Peyer's patch (tissue), 4 donors: Measurements from ENCODE around the gene IGDCC3. TPM values are rescaled to one million over a fixed set of nuclear protein-coding genes. Genes with fewer than 3 reads are reported as not detected.

ENCODE experiments used
- DNase-seq, 3 donors: peaks; one replicate each; pipeline ENCODE4 v3.0.0-alpha.2; 2017 to 2019
- H3K27ac ChIP-seq, 4 donors: fragments of 200-600 bp; sonication (generic); one replicate each; pipeline ENCODE4 v1.5.1; 2016 to 2019
- H3K27me3 ChIP-seq, 2 donors: fragments of 200-600 bp; sonication (generic); one replicate each; pipeline ENCODE4 v1.5.1; 2019
- H3K36me3 ChIP-seq, 3 donors: fragments of 200-600 bp; sonication (generic); one replicate each; pipeline ENCODE4 v1.5.1; 2016 to 2019
- H3K4me1 ChIP-seq, 4 donors: fragments of 200-600 bp; sonication (generic); one replicate each; pipeline ENCODE4 v1.5.1; 2016 to 2019
- H3K4me3 ChIP-seq, 4 donors: fragments of 200-600 bp; sonication (generic); 1 replicate in 3 of 4; 2 replicates in 1 of 4; pipeline ENCODE4 v1.5.1; 2016 to 2019; ENCODE audit warnings: mild to moderate bottlenecking in 1 of 4
- H3K9me3 ChIP-seq, 4 donors: fragments of 200-600 bp; sonication (generic); one replicate each; pipeline ENCODE4 v1.5.1; 2016 to 2019; ENCODE audit warnings: mild to moderate bottlenecking in 1 of 4
- CTCF ChIP-seq, 6 experiments: fragments of 450-650 bp in 4 of 6; fragments of 200-600 bp in 2 of 6; sonication (generic) in 1 of 6; IDR thresholded peaks; one replicate each; pipeline ENCODE4 v1.5.1; 2017 to 2019; ENCODE audit warnings: antibody characterized with exemption in 6 of 6, mild to moderate bottlenecking in 3 of 6, moderate library complexity in 1 of 6
- POLR2A ChIP-seq, 2 donors: fragments of 450-650 bp; IDR thresholded peaks; one replicate each; pipeline ENCODE4 v1.5.1; 2017; ENCODE audit warnings: antibody characterized with exemption in 2 of 2, mild to moderate bottlenecking in 2 of 2, moderate library complexity in 2 of 2
- total RNA-seq, 4 donors: library from RNA; depleted of rRNA; stranded (reverse); fragments of >200 nt; gene quantifications; one replicate each; pipeline ENCODE4 v1.1.0, GENCODE V29; 2016

IGDCC3 gene
- total RNA-seq, 4 donors from 2014 or later = not detected

DNA sequence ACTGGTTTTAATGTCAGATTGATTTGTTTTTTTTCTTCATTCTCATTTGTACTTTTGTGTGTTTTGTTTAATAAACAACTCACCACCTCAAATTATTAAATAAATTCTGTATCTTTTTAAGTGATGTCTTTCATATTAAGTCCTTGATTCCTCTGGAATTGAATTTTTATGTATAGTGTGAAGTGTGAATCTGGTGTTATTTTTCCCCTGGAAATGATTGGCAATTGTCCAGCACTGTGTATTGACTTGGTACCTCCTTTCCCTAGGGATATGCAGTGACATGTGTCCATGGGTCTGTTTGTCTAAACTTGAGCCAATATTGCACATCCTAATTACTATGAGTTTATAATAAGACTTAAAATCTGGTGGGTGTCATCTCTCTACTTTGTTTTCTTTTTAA, 71.3 kb downstream of the IGDCC3 start:
- TF ChIP-seq CTCF (IDR thresholded peaks at IDR 0.05) (no peak), POLR2A (IDR thresholded peaks at IDR 0.05) (no peak)

DNA sequence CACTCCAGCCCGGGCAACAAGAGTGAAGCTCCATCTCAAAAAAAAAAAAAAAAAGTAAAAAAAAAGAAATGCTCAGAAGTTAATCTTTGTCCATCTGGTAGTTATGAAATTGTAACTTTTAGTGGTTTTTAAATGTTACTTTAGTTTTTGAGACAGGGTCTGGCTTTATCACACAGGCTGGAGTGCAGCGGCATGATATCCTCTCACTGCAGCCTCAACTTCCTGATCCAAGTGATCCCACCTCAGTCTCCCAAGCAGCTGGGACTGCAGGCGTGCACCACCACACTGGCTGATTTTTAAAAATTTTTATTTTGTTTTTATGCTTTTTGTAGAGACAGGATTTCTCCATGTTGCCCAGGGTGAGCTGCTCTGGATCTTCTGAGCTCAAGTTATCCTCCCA, 72.0 kb downstream of the IGDCC3 start:
- peaks cover 0 to 6% (median 0%) of the 10 kb centered on the region in 4 donors for H3K4me1 ChIP-seq
- no peak for DNase-seq
- no peaks in the 10 kb centered on the region for H3K36me3 ChIP-seq
- no peak overlapping the region for H3K4me3 ChIP-seq
- no peak overlapping the region for H3K27ac ChIP-seq
- H3K27me3 ChIP-seq = no peaks in the 10 kb centered on the region
- TF ChIP-seq CTCF (IDR thresholded peaks at IDR 0.05) (no peak), POLR2A (IDR thresholded peaks at IDR 0.05) (no peak)
- no peaks in the 10 kb centered on the region for H3K9me3 ChIP-seq

More for the DNA sequence above, 71.3 kb downstream of the IGDCC3 start:
- peaks cover 0 to 6% (median 0%) of the 10 kb centered on the region in 4 donors for H3K4me1 ChIP-seq
- no peak for DNase-seq
- no peak overlapping the region for H3K27ac ChIP-seq
- H3K27me3 ChIP-seq = no peaks in the 10 kb centered on the region
- H3K9me3 ChIP-seq = no peaks in the 10 kb centered on the region
- no peaks in the 10 kb centered on the region for H3K36me3 ChIP-seq
- H3K4me3 ChIP-seq = no peak overlapping the region

GRCh38 chr15:65305150-65305758, 72.5 kb downstream of the IGDCC3 start:
- no peak for DNase-seq
- Histone ChIP-seq H3K36me3 (no peaks in the 10 kb centered on the region), H3K4me3 (peak overlapping the region; percentile 16 to 65 (median 39)), H3K27me3 (no peaks in the 10 kb centered on the region), H3K9me3 (no peaks in the 10 kb centered on the region), H3K4me1 (peaks cover 0 to 6% (median 0%) of the 10 kb centered on the region in 4 donors), H3K27ac (peak overlapping the region; percentile 81 to 92 (median 84))
- TF ChIP-seq POLR2A (IDR thresholded peaks at IDR 0.05) (no peak), CTCF (IDR thresholded peaks at IDR 0.05) (no peak)

DNA sequence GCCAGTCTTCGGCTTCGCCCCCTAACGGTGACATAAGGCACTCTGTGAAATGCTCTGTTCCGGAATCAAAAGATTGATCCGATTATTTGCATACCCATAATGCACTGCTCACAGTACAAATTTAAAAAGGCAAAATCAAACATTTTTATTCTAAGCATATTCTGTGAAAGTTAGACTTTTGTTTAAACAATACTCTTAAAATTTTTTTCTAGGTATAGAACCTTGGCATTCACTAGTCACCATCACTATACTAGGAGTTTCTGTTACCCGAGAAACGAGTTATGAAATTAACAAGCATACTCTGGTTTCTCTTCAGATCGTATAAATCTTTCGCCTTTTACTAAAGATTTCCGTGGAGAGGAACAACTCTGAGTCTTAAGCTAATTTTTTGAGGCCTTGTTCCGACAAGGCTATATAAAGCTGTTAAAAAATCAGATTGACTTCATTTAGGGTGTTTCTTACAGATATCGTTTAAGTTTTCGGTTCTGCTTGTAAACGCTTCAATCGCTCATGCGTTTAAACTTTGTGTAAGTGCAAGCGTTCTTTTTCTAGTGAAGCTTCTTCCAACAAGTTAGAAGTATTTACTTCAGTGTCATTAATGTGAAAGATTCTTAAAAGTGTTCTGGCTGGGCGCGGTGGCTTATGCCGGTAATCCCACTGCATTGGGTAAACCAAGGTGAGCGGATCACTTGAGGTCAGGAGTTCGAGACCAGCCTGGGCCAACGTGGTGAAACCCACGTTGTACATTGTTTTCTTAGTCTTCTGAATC, 73.2 kb downstream of the IGDCC3 start, which contains the start of gene RNU5B-1:
TSS of gene RNU5B-1 (plus strand) at position 297 of the 769 bp plus-strand sequence.
- peaks cover 0 to 6% (median 0%) of the 10 kb centered on the region in 4 donors for H3K4me1 ChIP-seq
- no peaks in the 10 kb centered on the region for H3K27me3 ChIP-seq
- no peaks in the 10 kb centered on the region for H3K36me3 ChIP-seq
- H3K27ac ChIP-seq = peak within 1 kb of the TSS; percentile 81 to 92 (median 84)
- H3K9me3 ChIP-seq = no peaks in the 10 kb centered on the region
- DNase-seq = peak; percentile 67 to 90 (median 74)
- TF ChIP-seq POLR2A (IDR thresholded peaks at IDR 0.05) = peak; percentile 98 to 100
- peak; percentile 89 to 98 (median 92) for TF ChIP-seq CTCF (IDR thresholded peaks at IDR 0.05)
- H3K4me3 ChIP-seq = peak within 1 kb of the TSS; percentile 43 to 65 (median 52)

DNA sequence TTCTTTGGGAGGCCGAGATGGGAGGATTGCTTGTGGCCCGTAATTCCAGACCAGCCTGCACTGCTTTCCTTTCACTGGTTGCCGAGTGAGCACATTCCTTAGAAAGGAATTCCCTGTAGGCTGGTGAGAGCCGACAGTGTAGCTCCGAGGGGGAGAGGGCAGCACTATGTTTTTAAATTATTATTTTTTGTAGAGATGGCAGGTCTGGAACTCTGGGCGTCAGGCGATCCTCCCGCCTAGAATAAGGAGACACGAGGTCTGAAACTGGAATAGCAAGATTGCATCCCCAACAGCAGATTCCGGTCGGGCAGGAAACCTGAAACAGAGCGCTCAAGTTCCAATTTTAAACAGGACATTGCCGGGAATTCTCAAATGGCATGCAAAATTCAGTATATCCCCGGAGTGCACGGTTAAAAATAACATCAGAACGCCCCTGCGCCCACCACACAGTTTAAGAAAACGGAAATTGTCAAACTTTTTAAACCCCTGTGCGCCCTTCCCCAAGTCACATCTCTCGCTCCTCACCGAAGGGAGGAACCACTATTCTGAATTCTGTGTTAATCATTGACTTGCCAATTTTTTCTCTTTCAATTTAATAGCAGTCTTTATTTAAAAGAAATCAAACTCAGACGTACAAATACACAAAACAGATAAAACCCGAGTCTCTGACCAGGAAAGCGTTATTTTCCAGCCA, 74.0 kb downstream of the IGDCC3 start:
- H3K27me3 ChIP-seq = no peaks in the 10 kb centered on the region
- peaks cover 0 to 6% (median 0%) of the 10 kb centered on the region in 4 donors for H3K4me1 ChIP-seq
- peak overlapping the region; percentile 43 to 65 (median 52) for H3K4me3 ChIP-seq
- TF ChIP-seq CTCF (IDR thresholded peaks at IDR 0.05) (no peak), POLR2A (IDR thresholded peaks at IDR 0.05) (no peak)
- peak; percentile 41 to 65 (median 59) for DNase-seq
- peak overlapping the region; percentile 81 to 92 (median 84) for H3K27ac ChIP-seq
- H3K9me3 ChIP-seq = no peaks in the 10 kb centered on the region
- H3K36me3 ChIP-seq = no peaks in the 10 kb centered on the region
